ENCODE measurements around the gene INSYN1.

GRCh38 chr15:73746883-73747282 lies 6.3 kb downstream of the INSYN1 start:
- no peak for TF ChIP-seq EP300 (IDR thresholded peaks at IDR 0.05)
- TF ChIP-seq CTCF (IDR thresholded peaks at IDR 0.05) = no peak
- TF ChIP-seq POLR2AphosphoS5 (IDR thresholded peaks at IDR 0.05) = no peak
